GM18526 (cell line): Measurements from ENCODE around the gene SPNS2.

ENCODE experiments used
- POLR2A ChIP-seq: IDR thresholded peaks from 3 replicates; pipeline ENCODE4 v1.6.1; 2011; ENCODE audit not compliant: insufficient read length; ENCODE audit errors: extremely low read depth

Gene SPNS2

DNA sequence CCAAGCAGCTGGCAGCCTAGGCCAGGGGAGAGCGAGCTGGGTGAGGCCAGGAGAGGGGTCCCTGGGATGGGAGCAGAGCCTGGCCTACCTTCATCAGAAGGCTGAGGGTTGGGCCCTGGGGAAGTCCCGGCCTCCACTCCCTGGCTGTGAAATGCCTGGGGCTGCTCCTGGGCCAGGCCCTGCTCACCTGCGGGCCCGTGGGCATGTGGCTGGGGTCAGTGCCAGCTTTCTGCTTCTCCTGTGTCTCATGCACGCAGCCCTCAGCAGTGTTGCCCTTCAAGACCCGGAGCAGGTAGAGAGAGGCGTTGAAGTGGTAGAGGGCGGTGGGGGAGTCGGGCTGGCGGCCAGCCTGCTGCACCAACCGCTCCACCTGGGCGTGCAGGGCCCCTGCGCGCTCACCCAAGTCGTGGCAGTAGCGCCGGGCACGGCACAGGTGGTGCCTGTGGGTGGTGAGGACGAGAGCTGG lies 44.1 kb downstream of the SPNS2 start:
- TF ChIP-seq POLR2A, result no peak

DNA sequence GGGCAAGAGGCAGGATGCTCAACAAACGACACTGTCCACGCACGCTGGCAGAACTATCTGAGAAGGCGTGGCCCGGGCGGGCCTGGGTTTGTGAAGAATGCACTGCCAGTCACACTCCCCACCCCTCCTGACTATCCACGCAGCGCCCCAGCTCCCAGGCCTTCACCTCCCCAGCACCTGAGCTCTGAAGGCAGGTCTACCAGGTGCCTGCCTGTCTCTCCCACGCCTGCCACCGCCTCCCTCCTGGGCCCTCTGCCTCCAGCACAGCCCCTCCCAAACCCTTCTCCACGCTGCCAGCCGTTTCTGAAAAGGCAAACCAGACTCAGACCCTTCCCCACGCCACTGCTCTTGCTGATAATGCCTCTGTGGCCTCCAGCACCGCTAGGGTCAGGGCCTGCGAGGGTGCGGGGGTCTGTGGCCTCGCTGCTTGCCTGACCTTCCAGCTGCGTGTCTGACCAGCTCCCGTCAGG lies 44.9 kb downstream of the SPNS2 start:
- no peak for TF ChIP-seq POLR2A

DNA sequence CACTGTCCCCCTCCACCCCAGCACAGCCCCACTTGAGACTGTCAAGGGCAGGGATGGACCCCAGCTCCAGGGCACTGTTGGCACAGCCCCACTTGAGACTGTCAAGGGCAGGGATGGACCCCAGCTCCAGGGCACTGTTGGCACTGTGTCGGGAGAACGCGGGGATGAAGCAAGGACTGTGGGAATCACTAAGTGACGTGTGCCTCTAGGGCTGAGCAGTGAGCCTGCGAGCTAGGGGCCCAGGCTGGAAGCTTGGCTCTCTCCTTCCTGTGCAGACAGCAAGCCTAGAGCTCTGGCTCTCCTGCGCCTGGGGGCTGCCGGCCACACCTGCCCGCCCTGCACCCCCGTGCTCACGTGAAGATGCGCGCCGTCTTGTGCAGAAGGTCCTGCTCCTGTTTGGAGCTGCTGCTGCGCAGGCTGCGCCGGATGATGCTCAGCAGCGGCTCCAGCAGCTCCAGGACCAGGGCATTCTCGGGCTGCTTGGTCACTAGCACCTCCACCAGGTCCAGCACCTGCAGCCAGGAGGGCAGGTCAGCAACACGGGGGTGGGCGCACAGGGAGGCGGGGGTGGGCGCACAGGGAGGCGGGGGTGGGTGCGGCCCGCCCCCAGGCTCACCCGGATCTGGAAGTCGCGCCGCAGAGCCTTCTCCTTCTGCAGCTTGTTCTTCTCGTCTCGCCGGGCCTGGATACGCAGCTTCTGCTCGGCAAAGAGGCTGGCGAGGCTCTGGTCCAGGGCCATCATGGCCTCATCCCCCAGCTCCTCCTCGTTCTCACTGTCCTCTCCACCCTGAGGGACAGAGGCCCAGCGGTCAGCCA lies 45.7 kb downstream of the SPNS2 start:
- TF ChIP-seq POLR2A, result no peak

DNA sequence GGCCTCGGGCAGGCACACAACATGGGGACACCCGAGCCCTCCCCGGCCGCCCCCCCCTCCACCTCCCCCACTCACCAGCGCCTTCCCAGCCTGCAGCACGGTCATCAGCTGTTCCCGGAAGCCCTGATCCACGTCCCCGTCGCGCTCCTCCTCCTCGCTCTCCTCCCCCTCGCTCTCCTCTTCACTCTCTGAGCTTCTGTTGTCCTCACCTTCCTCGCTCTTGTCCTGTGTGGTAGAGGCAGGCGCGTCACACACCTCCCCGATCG lies 46.2 kb downstream of the SPNS2 start:
- no peak for TF ChIP-seq POLR2A

DNA sequence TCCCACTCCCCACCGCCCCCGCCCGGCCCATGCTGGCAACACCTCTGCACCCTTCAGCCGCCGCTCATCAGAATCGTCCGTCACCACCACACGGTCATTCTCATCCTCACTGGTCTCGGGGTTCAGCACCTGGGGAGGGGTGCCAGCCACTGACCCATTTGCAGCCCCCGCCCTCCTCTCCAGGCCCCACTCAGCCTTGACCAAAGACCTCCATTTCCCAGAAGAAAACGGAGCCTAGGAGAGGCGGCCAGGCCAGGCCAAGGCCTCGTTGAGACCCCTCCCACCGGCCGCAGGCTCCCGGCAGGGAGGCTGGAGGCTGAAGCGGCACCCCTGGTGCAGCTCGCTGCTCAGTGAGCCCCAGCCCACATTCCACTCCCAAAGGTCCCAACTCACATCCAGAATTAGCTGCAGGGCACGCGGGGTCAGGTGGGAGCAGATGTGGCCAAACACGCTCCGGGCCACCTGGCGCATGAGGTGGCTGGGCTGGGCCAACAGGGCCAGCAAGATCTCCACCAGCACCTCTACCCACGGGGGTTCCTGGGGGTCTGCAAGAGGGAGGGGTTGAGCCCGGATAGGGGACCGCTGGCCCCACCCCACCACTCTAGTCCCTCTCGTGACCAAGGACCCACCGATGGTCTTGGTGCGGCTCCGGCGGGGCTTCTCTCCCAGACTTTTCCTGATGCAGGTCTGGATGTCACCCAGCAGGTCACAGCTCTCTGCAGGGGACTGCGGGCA lies 46.7 kb downstream of the SPNS2 start:
- no peak for TF ChIP-seq POLR2A

DNA sequence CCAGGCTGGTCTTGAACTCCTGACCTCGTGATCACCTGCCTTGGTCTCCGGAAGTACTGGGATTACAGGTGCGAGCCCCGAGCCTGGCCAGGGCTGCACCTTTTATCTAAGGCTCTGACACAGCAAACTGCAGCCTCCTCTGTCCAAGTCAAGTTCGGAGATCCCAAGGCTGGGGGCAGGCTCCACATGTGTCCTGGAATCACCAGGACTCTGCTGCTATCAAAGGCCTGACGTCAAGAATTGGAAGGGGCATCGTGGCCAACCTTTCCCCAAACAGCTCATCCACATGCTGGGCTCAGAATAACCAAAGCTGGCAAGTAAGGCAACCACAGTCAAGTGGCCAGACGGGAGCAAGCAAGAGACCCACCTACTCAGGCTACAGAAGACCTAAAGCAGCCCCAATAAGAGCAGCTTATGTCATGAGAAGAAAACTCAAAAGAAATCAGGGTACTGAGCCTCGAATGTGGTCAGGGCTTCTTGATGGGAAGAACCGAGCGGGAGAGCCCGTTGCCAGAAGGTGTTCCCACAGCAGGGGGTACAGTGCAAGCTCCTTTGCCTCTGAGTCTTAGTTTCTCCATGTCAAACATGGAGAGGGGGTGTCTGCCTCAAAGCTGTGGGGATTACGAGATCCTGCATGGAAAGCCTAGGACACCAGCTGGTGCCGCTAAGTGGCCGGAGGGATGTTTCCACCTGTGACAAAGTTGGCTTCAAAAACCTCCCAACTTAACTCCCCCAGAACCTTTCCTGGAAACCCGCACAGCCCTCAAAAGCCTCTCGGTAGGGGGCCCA lies 48.6 kb downstream of the SPNS2 start:
- TF ChIP-seq POLR2A, result no peak

DNA sequence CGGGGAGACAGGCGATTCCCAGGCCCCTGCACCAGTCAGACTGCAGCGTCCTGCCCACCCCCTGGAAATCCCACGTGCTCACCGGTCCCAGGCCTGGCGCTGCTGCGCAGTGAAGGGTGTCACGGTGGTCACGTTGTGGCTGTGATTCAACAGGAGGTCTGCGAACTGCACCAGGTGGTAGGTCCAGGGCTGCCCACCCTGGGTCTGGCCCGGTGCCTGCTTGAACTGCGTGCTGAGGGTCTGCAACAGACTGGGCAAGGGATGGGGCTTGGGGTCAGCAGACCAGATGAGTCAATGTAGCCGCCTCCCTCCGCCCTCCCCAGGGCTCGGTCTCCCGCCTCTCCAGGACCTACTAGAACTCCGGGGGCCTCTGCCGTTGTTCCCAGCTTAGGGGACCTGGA lies 49.4 kb downstream of the SPNS2 start:
- TF ChIP-seq POLR2A, result no peak

DNA sequence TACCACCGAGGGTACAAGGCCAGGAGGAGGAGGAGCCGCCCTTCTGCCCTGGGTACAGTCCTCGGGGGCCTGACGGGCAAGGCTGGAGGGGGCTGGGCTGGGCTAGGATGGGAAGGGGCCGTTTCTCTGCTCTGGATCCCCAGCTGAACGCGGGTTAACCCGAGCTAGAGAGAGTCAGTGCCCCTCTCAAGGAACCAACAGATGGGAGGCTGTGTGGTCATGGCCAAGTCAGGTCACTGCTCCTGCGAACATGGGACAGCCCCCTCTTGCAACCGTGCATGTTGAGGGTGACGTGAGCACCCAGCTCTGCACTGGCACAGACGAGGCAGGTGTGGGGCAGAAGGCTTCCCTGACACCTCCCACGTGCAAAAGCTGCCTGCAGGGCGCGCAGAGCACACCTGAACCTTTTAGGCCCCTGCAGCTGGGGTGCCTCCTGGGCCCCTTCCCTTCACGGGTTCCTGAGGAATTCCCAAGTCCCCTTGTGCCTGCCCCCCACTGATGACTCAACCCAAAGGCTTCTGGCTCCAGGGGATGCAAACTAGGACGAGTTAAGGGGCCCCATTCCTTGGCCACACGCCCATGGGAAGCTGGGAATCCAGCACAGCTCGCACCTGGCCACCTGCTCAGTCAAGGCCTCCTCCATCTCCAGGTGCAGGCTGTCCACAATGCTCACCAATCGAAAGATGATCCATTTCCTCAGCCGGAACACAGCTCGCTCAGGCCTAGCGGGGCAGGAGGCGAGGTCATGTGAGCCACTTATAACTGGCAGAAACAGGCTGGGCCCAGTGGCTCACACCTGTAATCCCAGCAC lies 50.2 kb downstream of the SPNS2 start:
- no peak for TF ChIP-seq POLR2A

DNA sequence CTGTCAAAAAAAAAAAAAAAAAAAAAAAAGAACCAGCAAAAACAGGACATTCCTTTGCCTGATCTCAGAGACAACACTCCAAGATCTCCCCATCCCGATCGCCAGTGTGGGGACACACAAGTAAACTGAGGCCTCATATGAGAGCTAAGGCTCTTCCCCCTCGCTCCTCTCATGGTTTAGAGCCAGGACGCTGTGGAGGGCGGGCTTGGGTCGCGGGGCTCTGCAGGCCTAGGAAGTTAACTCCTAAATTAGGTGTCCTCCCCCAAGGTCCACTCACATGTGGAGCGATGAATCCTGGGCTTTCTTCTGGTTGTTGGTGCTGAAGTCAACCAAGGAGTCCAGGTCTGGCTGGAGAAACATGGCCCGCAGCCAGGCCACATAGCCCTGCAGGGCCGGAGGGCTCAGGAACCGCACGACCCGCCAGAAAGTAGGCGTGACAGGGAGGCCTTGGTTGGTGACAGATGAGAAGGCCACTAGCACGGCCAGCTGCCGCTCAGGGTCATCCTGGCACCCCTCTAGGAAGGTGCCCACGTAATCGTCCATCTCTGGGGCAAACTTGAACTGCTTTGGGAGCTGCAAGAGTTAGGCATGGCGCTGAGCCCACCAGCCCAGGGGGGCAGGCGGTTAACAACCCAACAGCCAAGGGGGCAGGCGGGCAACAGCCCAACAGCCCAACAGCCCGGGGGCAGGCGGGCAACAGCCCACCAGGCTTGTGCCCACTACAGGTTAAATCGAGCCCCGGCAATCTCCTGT lies 51.3 kb downstream of the SPNS2 start:
- no peak for TF ChIP-seq POLR2A

DNA sequence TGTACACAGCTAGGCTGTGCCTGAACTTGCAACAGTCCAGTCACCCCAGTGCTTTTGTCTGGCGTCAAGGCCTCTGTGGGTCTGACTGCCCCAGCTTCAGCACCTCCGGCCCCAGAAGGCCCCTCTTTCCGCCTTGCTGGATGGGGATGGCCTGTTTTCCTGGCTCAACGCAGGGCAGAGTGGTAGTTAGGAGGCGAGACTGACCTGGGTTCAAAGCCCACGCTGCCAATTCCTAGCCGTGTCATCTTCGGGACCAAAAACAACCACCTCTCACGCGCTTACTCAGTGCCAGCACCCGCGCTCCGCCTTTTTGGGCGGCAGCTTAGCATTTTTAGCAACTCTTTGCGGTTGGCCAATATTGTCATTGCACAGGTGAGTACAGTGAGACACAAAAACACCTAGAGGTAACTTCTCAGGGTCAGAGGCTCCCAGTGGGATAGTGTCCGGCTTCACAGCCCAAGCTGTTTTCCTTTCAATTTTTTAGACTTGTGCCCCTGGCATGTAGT lies 51.9 kb downstream of the SPNS2 start:
- no peak for TF ChIP-seq POLR2A

DNA sequence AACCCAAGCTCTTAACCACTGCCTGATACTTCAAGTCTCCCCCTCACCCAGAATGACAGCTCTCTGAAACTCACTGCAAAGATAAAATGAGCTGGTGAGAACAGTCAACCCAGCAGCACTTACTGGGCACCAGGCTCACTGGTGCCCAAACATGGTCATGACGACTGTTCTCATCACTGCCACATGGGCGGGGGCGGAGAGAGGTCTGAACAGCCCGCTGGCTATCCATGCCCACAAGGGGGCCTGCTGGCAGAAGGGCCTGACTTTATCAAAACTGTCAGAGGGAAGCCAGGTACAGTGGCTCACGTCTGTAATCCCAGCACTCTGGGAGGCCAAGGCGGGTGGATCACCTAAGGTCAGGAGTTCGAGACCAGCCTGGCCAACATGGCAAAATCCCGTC lies 52.5 kb downstream of the SPNS2 start:
- no peak for TF ChIP-seq POLR2A

DNA sequence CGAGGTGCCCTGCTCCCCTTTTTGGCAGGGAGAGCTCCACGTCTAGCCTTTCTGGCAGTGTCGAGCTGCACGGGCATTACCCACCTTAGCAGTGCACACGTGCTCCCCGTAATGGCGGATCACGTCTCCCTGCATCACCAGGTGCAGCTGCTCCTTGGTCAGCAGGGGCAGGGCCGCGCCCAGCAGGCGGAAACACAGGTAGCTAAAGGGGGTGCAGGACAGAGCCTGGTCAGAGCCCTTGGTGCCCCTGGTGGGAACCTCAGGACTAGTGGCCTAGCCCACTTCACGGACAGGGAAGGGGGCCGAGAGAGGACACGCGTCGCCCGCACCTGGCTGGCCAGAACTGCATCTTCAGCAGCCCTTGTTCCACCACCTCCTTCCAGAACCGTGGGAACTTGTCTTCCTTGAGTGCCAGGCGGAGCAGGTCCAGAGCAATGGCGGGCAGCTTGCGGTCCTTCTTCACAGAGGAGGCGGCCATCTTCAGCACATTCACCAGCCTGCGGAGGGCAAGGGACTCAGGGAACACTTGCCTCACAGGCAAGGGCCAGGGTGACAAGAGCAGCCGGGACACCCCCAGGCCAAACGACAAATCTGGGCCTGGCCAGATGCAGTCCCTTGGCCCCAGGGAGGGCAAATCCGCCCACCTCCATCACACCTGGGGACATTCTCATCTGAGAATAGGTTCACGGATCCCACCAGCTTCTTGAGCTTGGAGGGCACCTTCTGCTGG lies 53.3 kb downstream of the SPNS2 start:
- TF ChIP-seq POLR2A, result no peak

DNA sequence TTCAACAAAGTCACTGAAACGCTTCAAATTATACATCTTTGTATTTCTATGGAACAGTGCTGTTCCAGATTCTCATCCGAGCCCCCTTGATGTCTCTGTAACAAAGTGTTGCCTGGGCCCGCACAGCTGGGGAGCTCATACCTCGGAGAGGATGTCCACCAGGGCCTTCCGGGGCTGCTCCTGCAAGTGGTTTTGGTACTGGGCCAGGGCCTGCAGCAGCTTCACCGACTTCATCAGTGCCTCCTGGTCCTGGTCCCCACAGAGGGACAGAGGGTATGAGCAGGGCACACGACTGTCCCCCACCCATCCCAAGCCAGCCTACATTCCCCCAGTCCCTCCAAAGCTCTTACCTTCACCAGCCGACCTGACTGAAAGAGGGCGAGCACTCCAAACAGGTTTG lies 55.0 kb downstream of the SPNS2 start:
- no peak for TF ChIP-seq POLR2A
